PC-9 (cell line): Measurements from ENCODE around the gene OR2T29. TPM values are rescaled to one million over a fixed set of nuclear protein-coding genes. Genes with fewer than 3 reads are reported as not detected.
"Not testable (repeated sequence)": the region's sequence is repeated elsewhere in the genome, so short reads cannot be mapped to it uniquely, and the experiment has no call there.

Experiments
- BruUV-seq: library from RNA; stranded (reverse); fragments of 400-500 nt; replicated peaks from 2 replicates; lab custom pipeline; 2021; lab: Mats Ljungman, UMichigan
- CTCF ChIA-PET: fragments of 300-600 bp; sonication (Branson Sonifier 250); formaldehyde crosslinking; loops from one replicate; lab custom pipeline; 2022; ENCODE audit warnings: antibody characterized with exemption; lab: Charles Lee
- POLR2A ChIA-PET: fragments of 300-600 bp; sonication (Branson Sonifier 250); formaldehyde crosslinking; loops from one replicate; lab custom pipeline; 2022; ENCODE audit warnings: antibody characterized with exemption; ENCODE audit not compliant: unreplicated experiment; lab: Charles Lee
- DNase-seq, 2 experiments: peaks; one replicate each; pipeline versions ENCODE4 v3.0.0 to v3.0.0-alpha.2; 2015 to 2022; ENCODE audit warnings: mixed read lengths in 1 of 2
- H2AFZ ChIP-seq: fragments of 200-600 bp; sonication (generic); 2 replicates; pipeline ENCODE4 v1.8.1; 2017; ENCODE audit warnings: antibody characterized with exemption
- H3F3A ChIP-seq: fragments of 200-600 bp; sonication (generic); 2 replicates; pipeline ENCODE4 v1.8.1; 2017; ENCODE audit warnings: antibody characterized with exemption, mild to moderate bottlenecking, low read depth; ENCODE audit not compliant: insufficient read depth
- H3K27ac ChIP-seq: fragments of 200-600 bp; sonication (generic); 2 replicates; pipeline ENCODE4 v1.6.1; 2016; ENCODE audit warnings: mixed run types
- H3K27me3 ChIP-seq: fragments of 200-600 bp; sonication (generic); 2 replicates; pipeline ENCODE4 v1.6.1; 2016; ENCODE audit warnings: low read depth, mixed run types; ENCODE audit not compliant: insufficient read depth
- H3K36me3 ChIP-seq: fragments of 200-600 bp; sonication (generic); 2 replicates; pipeline ENCODE4 v1.6.1; 2016; ENCODE audit warnings: low read depth, mixed run types
- H3K4me1 ChIP-seq: fragments of 200-600 bp; sonication (generic); replicated peaks from 2 replicates; pipeline ENCODE4 v1.6.1; 2016; ENCODE audit warnings: mixed run types; ENCODE audit not compliant: insufficient read depth
- H3K4me2 ChIP-seq: fragments of 200-600 bp; sonication (generic); 2 replicates; pipeline ENCODE4 v1.6.1; 2017; ENCODE audit warnings: mixed run types
- H3K4me3 ChIP-seq: fragments of 200-600 bp; sonication (generic); 2 replicates; pipeline ENCODE4 v1.6.1; 2016; ENCODE audit warnings: mixed run types
- H3K79me2 ChIP-seq: fragments of 200-600 bp; sonication (generic); 2 replicates; pipeline ENCODE4 v1.6.1; 2017; ENCODE audit warnings: low read depth, mixed run types
- H3K9me2 ChIP-seq: fragments of 200-600 bp; sonication (generic); 2 replicates; pipeline ENCODE4 v1.8.1; 2017; ENCODE audit warnings: mild to moderate bottlenecking; ENCODE audit not compliant: insufficient read depth
- H3K9me3 ChIP-seq: fragments of 200-600 bp; sonication (generic); 2 replicates; pipeline ENCODE4 v1.8.1; 2016; ENCODE audit warnings: low read depth; ENCODE audit not compliant: insufficient read depth
- H4K20me1 ChIP-seq: fragments of 200-600 bp; sonication (generic); 2 replicates; pipeline ENCODE4 v1.8.1; 2017; ENCODE audit not compliant: insufficient read depth
- EZH2 ChIP-seq: fragments of 200-600 bp; sonication (generic); IDR thresholded peaks from 2 replicates; pipeline ENCODE4 v1.8.0; 2017; ENCODE audit warnings: antibody characterized with exemption, low read depth
- intact Hi-C: fragments of 100-400 bp; cut with micrococcal nuclease; formaldehyde crosslinking; loops from one replicate; pipeline ENCODE4 v1.10.0; 2022; ENCODE audit not compliant: unreplicated experiment
- total RNA-seq: library from RNA; stranded (reverse); gene quantifications from 2 replicates; pipeline ENCODE4 v1.2.3, GENCODE V29; 2021
- TF ChIP-seq, protein P1 (sequence below): fragments of 200-600 bp; sonication (generic); conservative IDR thresholded peaks from 2 replicates; pipeline ENCODE4 v1.6.1; 2017; ENCODE audit warnings: mixed run types, antibody characterized with exemption, mild to moderate bottlenecking, moderate library complexity

The OR2T29 gene
- total RNA-seq, 1 experiment from 2014 or later = not detected

DNA sequence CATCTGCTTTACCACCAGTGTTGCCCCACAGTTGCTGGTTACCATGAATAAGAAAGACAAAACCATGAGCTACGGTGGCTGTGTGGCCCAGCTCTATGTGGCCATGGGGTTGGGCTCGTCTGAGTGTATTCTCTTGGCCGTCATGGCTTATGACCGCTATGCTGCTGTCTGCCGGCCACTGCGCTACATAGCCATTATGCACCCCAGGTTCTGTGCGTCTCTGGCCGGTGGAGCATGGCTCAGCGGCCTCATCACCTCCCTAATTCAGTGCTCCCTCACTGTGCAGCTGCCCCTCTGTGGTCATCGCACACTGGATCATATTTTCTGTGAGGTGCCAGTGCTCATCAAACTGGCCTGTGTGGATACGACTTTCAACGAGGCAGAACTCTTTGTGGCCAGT, 40.7 kb downstream of the OR2T29 start:
- no peak overlapping the region for H3K4me3 ChIP-seq
- no peak for TF ChIP-seq EZH2
- TF ChIP-seq, protein P1, sequence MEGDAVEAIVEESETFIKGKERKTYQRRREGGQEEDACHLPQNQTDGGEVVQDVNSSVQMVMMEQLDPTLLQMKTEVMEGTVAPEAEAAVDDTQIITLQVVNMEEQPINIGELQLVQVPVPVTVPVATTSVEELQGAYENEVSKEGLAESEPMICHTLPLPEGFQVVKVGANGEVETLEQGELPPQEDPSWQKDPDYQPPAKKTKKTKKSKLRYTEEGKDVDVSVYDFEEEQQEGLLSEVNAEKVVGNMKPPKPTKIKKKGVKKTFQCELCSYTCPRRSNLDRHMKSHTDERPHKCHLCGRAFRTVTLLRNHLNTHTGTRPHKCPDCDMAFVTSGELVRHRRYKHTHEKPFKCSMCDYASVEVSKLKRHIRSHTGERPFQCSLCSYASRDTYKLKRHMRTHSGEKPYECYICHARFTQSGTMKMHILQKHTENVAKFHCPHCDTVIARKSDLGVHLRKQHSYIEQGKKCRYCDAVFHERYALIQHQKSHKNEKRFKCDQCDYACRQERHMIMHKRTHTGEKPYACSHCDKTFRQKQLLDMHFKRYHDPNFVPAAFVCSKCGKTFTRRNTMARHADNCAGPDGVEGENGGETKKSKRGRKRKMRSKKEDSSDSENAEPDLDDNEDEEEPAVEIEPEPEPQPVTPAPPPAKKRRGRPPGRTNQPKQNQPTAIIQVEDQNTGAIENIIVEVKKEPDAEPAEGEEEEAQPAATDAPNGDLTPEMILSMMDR = no peak
- H3K4me2 ChIP-seq = no peak overlapping the region
- H3K27me3 ChIP-seq = no peaks in the 10 kb centered on the region
- H3F3A ChIP-seq = no peaks in the 10 kb centered on the region
- H3K79me2 ChIP-seq = no peaks in the 10 kb centered on the region
- no peaks in the 10 kb centered on the region for H4K20me1 ChIP-seq
- no peaks in the 10 kb centered on the region for H3K36me3 ChIP-seq
- no peaks in the 10 kb centered on the region for H3K9me3 ChIP-seq
- no peak for DNase-seq
- ChIA-PET CTCF (no interaction called here), POLR2A (no interaction called here)
- no peak overlapping the region for H3K27ac ChIP-seq
- H2AFZ ChIP-seq = no peak overlapping the region
- no peaks in the 10 kb centered on the region for H3K9me2 ChIP-seq
- BruUV-seq = no TSS peak
- no peaks in the 10 kb centered on the region for H3K4me1 ChIP-seq
- intact Hi-C loops = no loop called here

DNA sequence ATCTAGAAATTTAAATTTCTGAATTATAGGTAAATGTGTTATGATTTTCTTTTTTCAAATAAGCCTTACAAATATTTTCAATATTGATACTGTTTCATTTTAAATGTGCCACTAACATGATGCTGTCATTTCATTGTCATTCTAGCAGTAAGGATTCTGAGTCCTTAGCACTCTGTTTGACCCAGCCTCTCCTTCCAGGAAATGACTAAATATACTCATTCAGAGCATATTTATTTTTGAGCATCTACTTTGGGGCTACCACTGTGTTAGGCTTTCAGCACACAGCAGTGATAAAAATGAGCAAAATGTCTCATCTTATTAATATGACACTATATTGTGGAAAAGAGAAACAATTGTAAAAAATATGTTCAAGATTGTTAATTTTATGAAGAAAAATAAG, 52.4 kb downstream of the OR2T29 start:
- H3K4me2 ChIP-seq, intact Hi-C loops, H2AFZ ChIP-seq, BruUV-seq, H3K79me2 ChIP-seq, H3K4me1 ChIP-seq, H3K27me3 ChIP-seq, H4K20me1 ChIP-seq, H3K36me3 ChIP-seq, POLR2A ChIA-PET, H3K27ac ChIP-seq, H3K9me3 ChIP-seq, DNase-seq, H3K4me3 ChIP-seq, H3K9me2 ChIP-seq, H3F3A ChIP-seq, CTCF ChIA-PET: not testable (repeated sequence)

DNA sequence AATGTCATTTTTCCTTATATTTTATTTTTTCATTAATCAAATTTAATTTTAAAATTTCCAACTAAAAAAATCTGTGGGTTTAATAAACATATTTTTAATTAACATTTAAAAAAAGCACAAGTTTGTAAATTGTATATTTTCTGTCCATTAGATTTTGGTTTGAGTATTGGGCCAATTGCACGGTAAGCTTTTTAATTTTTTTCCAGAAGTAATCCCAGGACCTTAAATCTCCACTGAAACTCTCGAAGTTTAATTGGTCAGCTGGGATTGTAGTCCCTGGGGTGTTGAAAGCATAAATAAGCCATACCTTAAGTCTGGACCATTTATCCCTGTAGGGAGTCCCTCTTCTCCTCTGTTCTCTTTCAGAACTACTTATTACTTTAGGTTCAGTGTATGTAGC, 54.8 kb downstream of the OR2T29 start, which contains the start of gene OR2G6:
Gene OR2G6, plus strand, starts transcription at position 301 of the 400 bp plus-strand sequence. CDS start 13,574 bp downstream, outside the sequence.
- H3K36me3 ChIP-seq, H3K27me3 ChIP-seq, H2AFZ ChIP-seq, DNase-seq, BruUV-seq, H3K4me2 ChIP-seq, H3F3A ChIP-seq, H3K4me3 ChIP-seq, POLR2A ChIA-PET, H3K9me2 ChIP-seq, H3K79me2 ChIP-seq, H4K20me1 ChIP-seq, H3K27ac ChIP-seq, H3K9me3 ChIP-seq, intact Hi-C loops, H3K4me1 ChIP-seq, CTCF ChIA-PET: not testable (repeated sequence)

Other genes starting within 250 kb of the OR2T29 start
- not detected in 2 replicates for gene OR2M7, start 238.2 kb downstream of the OR2T29 start, total RNA-seq
- gene OR14C36, start 214.0 kb downstream of the OR2T29 start, total RNA-seq = not detected in 2 replicates
- gene OR2T4, start 201.1 kb downstream of the OR2T29 start, total RNA-seq = not detected in 2 replicates
- not detected in 2 replicates for gene OR2T6, start 187.0 kb downstream of the OR2T29 start, total RNA-seq
- not detected in 2 replicates for gene OR2T1, start 159.7 kb downstream of the OR2T29 start, total RNA-seq
- not detected in 2 replicates for gene OR2T2, start 117.1 kb downstream of the OR2T29 start, total RNA-seq
- gene OR2T3, start 89.4 kb downstream of the OR2T29 start, total RNA-seq = not detected in 2 replicates
- not detected in 2 replicates for gene OR2T5, start 74.2 kb downstream of the OR2T29 start, total RNA-seq
- gene OR2G6, start 54.7 kb downstream of the OR2T29 start, total RNA-seq = not detected in 2 replicates
- not detected in 2 replicates for gene OR2T34, start 12.0 kb upstream of the OR2T29 start, total RNA-seq
- not detected in 2 replicates for gene OR2T10, start 34.9 kb upstream of the OR2T29 start, total RNA-seq
- not detected in 2 replicates for gene OR2T11, start 72.3 kb upstream of the OR2T29 start, total RNA-seq
- not detected in 2 replicates for gene OR2T35, start 82.5 kb upstream of the OR2T29 start, total RNA-seq
- gene OR2T27, start 92.8 kb upstream of the OR2T29 start, total RNA-seq = not detected in 2 replicates
- gene OR14I1, start 140.0 kb upstream of the OR2T29 start, total RNA-seq = not detected in 2 replicates
- 0.74 and 1.4 TPM in 2 replicates for gene LYPD8, start 193.0 kb upstream of the OR2T29 start, total RNA-seq